ENCODE results near the gene COPS7A.
A peak's percentile ranks its signal among the peaks of the same experiment; 100 is the strongest.
"Not testable (repeated sequence)": the region's sequence is repeated elsewhere in the genome, so short reads cannot be mapped to it uniquely, and the experiment has no call there.

The COPS7A gene

DNA sequence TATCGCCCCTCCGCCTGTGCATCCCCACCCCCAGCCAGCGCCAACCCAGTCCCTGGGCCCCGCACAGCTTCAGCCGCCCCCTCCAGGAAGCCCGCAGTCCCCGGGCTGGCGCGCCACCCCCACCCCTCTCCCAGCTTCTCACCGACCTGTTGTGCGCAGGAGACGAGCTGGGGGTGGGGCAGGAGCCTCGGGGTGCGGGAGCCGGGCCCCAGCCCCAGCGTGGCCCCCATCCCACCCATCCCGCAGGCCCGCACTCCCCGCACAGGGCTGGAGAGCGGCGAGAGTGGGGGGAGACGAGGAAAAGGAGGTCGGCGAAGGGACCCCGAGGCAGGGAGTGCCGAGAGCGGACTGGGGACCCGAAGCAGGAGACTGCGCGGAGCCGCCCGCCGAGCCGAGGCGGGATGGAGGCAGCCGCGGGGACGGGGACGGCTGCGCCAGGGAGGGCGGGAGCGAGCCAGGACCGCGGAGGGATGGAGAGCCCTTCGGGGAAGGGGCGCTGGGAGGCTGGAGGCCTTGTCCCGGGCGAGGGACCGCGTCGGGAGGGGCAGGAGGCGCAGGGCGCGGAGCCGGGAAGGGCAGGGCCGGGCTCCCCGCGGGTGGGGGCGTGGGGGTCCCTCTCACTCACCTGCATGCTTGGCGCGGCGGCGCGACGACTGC is 23.7 kb upstream of the COPS7A start:
- Histone ChIP-seq H3K27ac (no peak overlapping the region), H3K4me3 (peak overlapping the region; percentile 2 to 35 (median 30))

DNA sequence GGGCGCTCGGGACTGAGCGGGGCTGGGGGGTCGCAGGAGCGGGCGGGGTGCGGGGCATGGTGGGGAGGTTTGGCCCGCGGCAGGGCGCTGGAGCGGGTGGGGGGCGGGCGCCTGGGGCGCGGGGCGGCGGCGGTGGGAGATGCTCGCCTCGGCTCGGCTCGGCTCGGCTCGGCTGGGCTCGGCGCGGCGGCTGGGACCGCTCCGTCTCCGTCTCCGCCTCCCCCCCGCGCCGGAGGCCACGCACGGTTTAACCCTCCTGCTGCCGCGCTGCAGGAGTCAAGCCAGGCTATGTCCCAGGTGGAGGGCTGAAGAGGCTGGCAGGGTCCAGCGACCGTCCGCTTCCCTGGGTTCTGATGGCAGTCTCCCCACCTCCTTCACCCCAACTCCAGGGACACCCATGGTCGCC is 23.2 kb upstream of the COPS7A start, which contains the start of gene PIANP:
TSS of gene PIANP (minus strand) at position 170 of the 406 bp plus-strand sequence. CDS start 2,754 bp downstream, outside the sequence.
- Histone ChIP-seq H3K4me3 (peak within 1 kb of the TSS; percentile 2 to 35 (median 30)), H3K27ac (no peak within 1 kb of the TSS)

DNA sequence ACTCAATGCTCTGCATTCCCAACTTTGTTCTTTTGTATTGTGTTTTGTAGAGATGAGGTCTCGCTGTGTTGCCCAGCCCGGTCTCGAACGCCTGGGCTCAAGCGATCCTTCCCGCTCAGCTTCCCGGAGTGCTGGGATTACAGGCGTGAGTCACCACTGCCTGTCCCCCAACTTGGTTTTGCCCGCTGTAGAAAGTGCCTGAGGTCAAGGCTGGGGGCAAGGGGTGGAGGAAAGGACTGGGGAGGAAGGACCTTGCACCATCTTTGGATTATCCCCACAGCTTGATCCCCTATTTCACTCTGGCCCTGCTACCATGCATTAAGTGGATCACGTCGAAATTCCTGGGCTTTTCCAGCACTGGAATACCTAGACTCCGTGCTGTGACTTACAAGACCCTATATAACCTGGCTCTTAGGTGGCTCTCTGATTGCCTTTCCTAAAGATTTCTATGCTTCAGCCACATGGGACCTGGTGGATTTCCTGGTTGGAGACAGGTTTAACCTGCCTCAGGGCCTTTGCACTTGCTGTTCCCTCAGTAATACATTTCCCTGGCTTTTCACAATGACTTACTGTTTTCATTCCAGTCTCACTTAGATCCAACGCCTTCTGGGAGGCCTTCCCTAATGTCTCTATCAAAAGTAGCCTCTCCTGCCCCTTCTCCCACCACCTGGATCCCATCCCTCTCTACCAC is 22.6 kb upstream of the COPS7A start:
- H3K4me3 ChIP-seq = peak overlapping the region in 3 of 7 experiments; percentile 30 to 35 (median 34)
- no peak overlapping the region for H3K27ac ChIP-seq

DNA sequence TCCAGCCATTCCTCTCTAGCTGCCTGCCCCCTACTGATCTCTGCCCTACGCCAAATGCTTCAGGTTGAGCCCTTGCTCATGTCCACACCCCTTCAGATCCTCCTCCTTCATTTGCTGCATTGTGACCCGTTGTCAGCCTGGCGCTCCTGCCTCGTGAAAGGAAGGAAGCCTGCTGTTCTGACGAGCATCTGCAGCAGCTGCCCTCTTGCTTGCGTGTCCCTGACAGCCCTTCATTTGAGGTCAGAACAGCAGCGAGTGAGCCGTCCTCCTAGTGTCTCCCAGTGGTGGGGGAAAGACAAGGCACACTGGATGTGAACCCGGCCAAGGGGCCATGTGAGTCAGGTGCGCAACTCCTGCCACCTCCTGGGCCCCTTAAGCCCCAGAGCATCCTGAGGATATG is 20.2 kb upstream of the COPS7A start:
- Histone ChIP-seq H3K27ac (no peak overlapping the region), H3K4me3 (no peak overlapping the region)

DNA sequence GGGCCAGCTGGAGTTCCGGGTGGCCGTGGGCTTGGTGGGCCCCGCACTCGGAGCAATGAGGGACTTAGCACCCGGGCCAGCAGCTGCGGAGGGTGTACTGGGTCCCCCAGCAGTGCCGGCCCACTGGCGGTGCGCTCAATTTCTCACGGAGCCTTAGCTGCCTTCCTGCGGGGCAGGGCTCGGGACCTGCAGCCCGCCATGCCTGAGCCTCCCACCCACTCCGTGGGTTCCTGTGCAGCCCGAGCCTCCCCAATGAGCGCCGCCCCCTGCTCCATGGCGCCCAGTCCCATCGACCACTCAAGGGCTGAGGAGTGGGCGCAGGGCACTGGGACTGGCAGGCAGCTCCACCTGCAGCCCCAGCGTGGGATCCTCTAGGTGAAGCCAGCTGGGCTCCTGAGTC is 15.5 kb upstream of the COPS7A start:
- not testable (repeated sequence) for H3K27ac ChIP-seq, H3K4me3 ChIP-seq

DNA sequence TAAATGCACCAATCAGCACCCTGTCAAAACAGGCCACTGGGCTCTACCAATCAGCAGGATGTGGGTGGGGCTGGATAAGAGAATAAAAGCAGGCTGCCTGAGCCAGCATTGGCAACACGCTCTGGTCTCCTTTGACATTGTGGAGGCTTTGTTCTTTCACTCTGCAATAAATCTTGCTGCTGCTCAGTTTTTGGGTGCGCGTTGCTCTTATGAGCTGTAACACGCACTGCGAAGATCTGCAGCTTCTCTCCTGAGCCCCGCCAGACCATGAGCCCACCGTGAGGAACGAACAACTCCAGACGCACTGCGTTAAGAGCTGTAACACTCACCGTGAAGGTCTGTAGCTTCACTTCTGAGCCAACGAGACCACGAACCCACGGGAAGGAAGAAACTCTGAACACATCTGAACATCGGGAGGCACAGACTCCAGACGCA is 14.9 kb upstream of the COPS7A start:
- no peak overlapping the region for H3K27ac ChIP-seq
- no peak overlapping the region for H3K4me3 ChIP-seq

DNA sequence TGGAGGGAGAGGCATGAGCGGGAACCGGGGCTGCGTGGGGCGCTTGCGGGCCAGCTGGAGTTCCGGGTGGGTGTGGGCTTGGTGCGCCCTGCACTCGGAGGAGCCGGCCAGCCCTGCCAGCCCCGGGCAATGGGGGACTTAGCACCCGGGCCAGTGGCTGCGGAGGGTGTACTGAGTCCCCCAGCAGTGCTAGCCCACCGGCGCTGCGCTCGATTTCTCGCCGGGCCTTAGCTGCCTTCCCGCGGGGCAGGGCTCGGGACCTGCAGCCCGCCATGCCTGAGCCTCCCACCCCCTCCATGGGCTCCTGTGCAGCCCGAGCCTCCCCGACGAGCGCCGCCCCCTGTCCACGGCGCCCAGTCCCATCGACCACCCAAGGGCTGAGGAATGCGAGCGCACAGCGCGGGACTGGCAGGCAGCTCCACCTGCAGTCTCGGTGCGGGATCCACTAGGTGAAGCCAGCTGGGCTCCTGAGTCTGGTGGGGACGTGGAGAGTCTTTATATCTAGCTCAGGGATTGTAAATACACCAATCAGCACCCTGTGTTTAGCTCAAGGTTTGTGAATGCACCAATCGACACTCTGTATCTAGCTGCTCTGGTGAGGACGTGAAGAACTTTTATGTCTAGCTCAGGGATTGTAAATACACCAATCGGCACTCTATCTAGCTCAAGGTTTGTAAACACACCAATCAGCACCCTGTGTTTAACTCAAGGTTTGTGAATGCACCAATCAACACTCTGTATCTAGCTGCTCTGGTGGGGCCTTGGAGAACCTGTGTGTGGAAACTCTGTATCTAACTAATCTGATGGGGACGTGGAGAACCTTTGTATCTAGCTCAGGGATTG is 7.6 kb upstream of the COPS7A start:
- not testable (repeated sequence) for H3K4me3 ChIP-seq, H3K27ac ChIP-seq

DNA sequence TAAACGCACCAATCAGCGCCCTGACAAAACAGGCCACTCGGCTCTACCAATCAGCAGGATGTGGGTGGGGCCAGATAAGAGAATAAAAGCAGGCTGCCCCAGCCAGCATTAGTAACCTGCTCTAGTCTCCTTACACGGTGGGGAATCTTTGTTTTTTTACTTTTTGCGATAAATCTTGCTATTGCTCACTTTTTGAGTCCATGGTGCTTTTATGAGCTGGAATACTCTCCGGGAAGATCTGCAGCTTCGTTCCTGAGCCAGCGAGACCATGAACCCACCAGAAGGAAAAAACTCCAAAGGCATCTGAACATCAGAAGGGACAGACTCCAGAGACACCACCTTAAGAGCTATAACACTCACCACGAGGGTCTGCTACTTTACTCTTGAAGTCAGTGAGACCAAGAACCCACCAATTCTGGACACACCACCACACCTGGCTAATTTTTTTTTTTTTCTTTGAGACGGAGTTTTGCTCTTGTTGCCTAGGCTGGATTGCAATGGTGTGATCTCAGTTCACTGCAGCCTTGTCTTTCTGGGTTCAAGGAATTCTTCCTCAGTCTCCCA is 6.9 kb upstream of the COPS7A start:
- Histone ChIP-seq H3K27ac (no peak overlapping the region), H3K4me3 (no peak overlapping the region)

DNA sequence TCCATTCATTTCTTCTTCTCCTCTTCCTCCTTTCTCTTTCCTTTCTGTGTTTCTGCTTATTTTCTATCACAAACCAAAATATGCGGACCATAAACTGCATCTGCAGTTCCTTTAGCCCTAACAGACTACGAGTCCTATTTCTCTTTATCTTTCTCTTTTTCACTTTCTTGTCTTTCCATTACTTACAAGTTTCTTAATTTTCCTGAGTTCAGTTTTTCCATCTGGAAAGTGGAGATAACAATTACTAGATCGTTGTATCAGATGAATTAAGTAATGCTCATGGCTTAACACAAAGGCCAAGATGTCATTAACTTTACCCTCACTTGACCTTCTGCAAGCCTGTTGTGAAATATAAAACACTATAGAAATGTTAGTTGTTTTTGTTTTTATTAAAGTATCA is 983 bp upstream of the COPS7A start:
- Histone ChIP-seq H3K27ac (no peak overlapping the region), H3K4me3 (peak overlapping the region in 1 of 7 experiments; percentile 59)

DNA sequence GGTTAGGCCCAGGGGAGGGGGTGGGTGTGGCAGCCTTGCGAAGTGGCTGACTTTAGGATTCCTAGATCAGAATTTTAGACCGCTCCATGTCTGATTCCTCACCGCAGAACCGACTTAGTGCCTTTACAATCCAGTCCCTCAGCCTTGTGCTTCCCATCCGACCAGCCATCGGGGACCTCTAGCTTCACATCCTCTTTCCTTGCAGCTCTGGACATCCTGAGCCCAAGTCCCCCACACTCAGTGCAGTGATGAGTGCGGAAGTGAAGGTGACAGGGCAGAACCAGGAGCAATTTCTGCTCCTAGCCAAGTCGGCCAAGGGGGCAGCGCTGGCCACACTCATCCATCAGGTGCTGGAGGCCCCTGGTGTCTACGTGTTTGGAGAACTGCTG is 557 bp downstream of the COPS7A start:
- peak overlapping the region; percentile 41 to 65 (median 50) for H3K4me3 ChIP-seq

DNA sequence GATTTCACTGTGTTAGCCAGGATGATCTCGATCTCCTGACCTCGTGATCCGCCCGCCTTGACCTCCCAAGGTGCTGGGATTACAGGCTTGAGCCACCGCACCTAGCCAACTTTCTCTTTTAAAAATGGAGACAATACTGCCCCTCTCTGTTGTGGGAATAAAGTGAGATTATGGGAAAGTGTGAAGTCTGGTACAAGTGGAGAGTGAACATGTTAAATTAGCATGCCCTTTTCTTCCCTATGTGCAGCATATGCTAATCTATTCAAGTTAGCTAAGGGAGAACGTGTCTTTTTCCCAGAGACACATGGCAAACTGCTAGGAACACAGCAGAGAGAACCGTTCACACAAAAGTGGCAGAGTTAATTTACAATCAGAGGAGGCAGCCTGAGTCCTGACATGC is 1.5 kb downstream of the COPS7A start:
- Histone ChIP-seq H3K4me3 (no peak overlapping the region), H3K27ac (no peak overlapping the region)

More for the DNA sequence above, 557 bp downstream of the COPS7A start:
- peak overlapping the region; percentile 43 to 93 (median 86) for H3K27ac ChIP-seq

DNA sequence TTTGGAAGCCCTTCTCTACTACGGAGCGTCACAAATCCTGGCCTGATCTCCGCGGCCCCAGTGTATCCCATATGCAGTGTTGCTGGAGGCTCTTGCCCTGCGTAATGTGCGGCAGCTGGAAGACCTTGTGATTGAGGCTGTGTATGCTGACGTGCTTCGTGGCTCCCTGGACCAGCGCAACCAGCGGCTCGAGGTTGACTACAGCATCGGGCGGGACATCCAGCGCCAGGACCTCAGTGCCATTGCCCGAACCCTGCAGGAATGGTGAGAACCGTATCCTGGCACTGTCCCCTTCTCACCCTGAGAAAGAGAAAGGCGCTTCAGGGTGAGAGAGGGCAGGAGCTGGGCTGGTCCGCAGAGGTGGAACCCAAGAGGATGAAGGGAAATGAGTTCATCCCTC is 5.3 kb downstream of the COPS7A start:
- Histone ChIP-seq H3K4me3 (no peak overlapping the region), H3K27ac (no peak overlapping the region)

DNA sequence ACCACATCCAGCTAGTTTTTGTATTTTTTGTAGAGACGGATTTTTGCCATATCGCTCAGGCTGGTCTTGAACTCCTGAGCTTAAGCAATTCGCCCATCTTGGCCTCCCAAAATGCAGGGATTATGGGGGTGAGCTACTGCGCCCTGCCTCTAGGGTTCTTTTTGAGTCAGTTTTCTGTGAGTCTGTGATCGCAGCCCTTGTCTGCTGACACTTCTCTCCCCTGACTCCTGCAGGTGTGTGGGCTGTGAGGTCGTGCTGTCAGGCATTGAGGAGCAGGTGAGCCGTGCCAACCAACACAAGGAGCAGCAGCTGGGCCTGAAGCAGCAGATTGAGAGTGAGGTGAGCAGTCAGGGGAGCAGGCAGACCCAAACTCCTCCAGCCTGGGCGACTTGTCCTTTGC is 6.3 kb downstream of the COPS7A start:
- no peak overlapping the region for H3K4me3 ChIP-seq
- no peak overlapping the region for H3K27ac ChIP-seq

DNA sequence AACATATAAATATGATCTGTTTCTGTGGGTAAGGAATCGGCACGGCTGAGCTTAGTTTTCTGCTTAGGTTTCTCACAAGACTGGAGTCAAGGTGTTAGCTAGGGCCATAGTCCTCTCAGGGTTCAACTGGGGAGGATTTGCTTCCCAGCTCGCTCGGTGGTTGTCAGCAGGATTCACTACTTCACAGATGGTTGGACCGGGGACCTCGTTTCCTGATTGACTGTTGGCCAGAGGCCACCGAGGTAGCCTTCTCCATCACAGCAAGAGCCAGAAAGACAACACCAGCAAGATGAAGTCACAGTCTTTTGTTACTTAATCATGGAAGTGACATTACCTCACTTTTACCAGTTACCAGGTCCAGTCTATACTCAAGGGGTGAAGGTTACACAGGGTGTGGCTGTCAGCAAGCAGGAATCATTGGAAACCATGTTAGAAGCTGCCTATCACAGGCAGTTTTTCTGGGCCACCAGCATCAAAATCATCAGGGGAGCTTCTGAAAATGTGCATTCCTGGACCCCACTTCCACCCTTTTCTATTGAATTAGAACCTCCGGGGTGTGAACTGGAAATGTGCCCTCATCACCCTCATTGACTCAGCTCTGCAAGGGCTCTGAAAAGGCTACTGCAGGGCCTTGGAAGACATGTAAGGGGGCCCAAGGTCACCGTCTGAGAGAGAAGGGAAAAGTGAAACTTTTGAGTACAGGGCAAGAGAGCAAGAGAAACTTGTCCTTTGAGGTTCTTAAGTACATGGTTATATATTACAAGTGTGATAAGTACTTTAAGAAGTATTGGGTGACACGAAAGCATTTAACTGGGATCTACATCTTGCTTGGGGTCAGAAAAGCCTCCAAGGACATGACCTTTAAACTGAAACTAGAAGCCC is 10.9 kb downstream of the COPS7A start:
- Histone ChIP-seq H3K4me3 (no peak overlapping the region), H3K27ac (no peak overlapping the region)

DNA sequence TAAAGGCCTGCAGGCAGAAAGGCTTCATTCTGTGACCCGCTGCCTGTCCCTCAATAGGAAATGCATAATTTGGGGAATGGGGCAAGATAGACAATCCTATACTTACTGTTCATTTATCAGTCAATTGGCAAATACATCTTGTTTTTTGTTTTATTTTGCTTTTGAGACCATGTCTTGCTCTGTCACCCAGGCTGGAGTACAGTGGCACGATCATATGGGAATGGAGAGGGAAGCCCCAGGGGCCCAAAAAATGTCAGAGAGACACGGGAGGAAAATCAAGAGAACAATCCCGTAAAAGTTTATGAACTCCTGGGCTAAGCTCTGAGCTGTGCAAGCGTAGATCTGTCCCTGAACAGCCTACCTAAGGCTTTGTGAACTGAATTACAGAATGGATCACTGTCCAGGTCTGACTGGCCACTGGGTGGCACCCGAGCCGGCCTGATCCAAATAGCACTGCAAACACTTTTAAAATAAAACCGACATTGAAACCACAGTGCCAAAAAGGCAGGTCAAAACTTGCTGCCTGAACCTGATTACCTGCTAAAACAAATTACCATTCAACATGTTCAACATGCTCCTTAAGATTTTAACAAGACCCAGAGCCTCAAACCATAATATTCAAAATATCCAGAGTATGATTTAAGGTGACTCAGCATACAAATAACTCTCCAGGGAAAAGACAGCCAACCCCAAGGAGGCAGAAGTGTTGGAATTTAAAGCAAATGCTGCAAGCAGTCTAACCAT is 11.8 kb downstream of the COPS7A start:
- H3K27ac ChIP-seq = no peak overlapping the region
- H3K4me3 ChIP-seq = no peak overlapping the region

DNA sequence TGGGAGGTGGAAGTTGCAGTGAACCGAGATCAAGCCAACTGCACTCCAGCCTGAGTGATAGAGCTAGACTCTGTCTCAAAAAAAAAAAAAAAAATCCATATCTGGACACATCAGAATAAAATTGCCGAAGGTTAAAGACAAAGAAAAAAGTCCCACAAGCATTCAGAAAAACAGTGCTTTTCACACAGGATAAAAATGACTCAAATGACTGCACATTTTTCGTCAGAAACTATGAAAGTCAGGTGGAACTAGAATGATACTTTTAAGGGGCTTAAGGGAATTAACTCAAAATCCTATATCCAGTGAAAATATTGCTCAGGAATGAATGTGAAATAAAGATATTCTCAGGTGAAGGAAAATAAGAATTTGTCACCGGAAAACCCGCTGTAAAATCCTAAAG is 12.9 kb downstream of the COPS7A start:
- H3K27ac ChIP-seq = no peak overlapping the region

DNA sequence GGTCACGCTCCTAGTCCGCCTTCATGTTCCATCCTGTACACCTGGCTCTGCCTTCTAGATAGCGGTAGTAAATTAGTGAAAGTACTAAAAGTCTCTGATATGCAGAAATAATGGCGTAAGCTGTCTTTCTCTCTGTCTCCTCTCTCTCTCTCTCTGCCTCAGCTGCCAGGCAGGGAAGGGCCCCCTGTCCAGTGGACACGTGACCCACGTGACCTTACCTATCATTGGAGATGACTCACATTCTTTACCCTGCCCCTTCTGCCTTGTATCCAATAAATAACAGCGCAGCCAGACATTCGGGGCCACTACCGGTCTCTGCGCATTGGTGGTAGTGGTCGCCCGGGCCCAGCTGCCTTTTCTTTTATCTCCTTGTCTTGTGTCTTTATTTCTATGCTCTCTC is 18.2 kb downstream of the COPS7A start:
- H3K4me3 ChIP-seq, H3K27ac ChIP-seq: not testable (repeated sequence)

More for the DNA sequence above, 12.9 kb downstream of the COPS7A start:
- no peak overlapping the region for H3K4me3 ChIP-seq

DNA sequence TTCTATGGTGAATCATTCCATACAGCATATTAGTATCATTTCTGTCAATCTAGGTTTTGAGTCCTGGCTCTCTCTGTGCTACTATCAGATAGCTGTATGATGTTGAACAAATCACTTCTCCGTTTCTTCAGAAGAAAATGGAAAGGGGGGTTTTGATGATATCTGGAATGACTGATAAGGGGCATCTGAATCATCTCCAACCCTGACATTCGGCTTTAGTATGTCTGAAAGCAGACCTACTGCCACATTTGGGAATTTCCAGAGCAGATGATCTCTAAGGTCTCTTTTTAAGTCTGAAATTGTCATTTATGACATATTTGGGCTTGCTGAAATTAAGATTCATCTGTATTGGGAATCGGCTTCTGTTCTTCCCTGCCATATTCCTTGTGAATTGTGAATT is 19.0 kb downstream of the COPS7A start:
- H3K27ac ChIP-seq = no peak overlapping the region
- H3K4me3 ChIP-seq = no peak overlapping the region

DNA sequence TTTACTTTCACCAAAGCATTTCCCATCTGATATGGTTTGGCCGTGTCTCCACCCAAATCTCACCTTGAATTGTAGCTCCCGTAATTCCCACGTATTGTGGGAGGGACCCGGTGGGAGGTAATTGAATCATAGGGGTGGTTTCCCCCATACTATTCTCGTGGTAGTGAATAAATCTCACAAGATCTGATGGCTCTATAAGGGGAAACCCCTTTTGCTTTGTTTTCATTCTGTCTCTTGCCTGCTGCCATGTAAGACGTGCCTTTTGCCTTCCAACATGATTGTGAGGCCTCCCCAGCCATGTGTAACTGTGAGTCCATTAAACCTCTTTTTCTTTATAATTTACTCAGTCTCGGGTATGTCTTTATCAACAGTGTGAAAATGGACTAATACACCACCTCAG is 19.5 kb downstream of the COPS7A start:
- H3K27ac ChIP-seq, H3K4me3 ChIP-seq: not testable (repeated sequence)
